Purkinje cell (primary cell): ENCODE measurements around the gene SPCS3. TPM values are rescaled to one million over a fixed set of nuclear protein-coding genes. Genes with fewer than 3 reads are reported as not detected.

Experiments
- polyA plus RNA-seq: library from polyadenylated mRNA; unstranded; fragments of >200 nt; fragmentation: Nextera tagmentation; gene quantifications from 2 replicates; pipeline ENCODE4 v1.2.1, GENCODE V29; 2014

The SPCS3 gene
- 52.9 and 88.6 TPM in 2 replicates for polyA plus RNA-seq

GRCh38 chr4:176319704-176320339 lies at the start of gene SPCS3:
TSS of gene SPCS3 (plus strand) at chr4:176319966. CDS start at chr4:176320077, 111 bp downstream.

Other genes starting within 250 kb of the SPCS3 start
- gene SPATA4, start 124.4 kb upstream of the SPCS3 start, polyA plus RNA-seq, result 2.7 and 4.7 TPM in 2 replicates
- gene ASB5, start 50.7 kb upstream of the SPCS3 start, polyA plus RNA-seq, result 0.74 TPM in 1 of 2 replicates, not detected in the other